Activated CD8-positive, alpha-beta T cell treated with anti-CD3 and anti-CD28 coated beads, Interleukin-2, amount 10 ng/mL, durations not matched to agents 7 days and 5 days (primary cell): ENCODE measurements around the gene B4GALT2. TPM values are rescaled to one million over a fixed set of nuclear protein-coding genes. Genes with fewer than 3 reads are reported as not detected.
A peak's percentile ranks its signal among the peaks of the same experiment; 100 is the strongest.

Experiments
- ATAC-seq: fragments of 150-1000 bp; cut with Tn5 transposase; one replicate; pipeline ENCODE4 v1.10.0; 2021; ENCODE audit warnings: moderate library complexity
- CTCF ChIA-PET: fragments of 350-600 bp; sonication (Branson Sonifier 250); formaldehyde crosslinking; loops from one replicate; lab custom pipeline; 2021; ENCODE audit warnings: antibody characterized with exemption; lab: Charles Lee
- POLR2A ChIA-PET: fragments of 350-600 bp; sonication (Branson Sonifier 250); formaldehyde crosslinking; loops from one replicate; lab custom pipeline; 2021; ENCODE audit warnings: antibody characterized with exemption; lab: Charles Lee
- DNase-seq: peaks from one replicate; pipeline ENCODE4 v3.0.0-alpha.2; 2020
- H3K27ac Mint-ChIP-seq: one replicate; pipeline ENCODE4 v1.8.0; 2021; ENCODE audit warnings: mild to moderate bottlenecking, mixed read lengths
- H3K27me3 Mint-ChIP-seq: one replicate; pipeline ENCODE4 v1.8.0; 2021; ENCODE audit warnings: low read depth, mixed read lengths
- H3K36me3 Mint-ChIP-seq: one replicate; pipeline ENCODE4 v1.8.0; 2021; ENCODE audit warnings: low read depth, mixed read lengths
- H3K4me1 Mint-ChIP-seq: one replicate; pipeline ENCODE4 v1.8.0; 2021; ENCODE audit warnings: low read depth, mixed read lengths
- H3K4me3 Mint-ChIP-seq: one replicate; pipeline ENCODE4 v1.8.0; 2021; ENCODE audit warnings: mild to moderate bottlenecking, mixed read lengths
- H3K9me3 Mint-ChIP-seq: one replicate; pipeline ENCODE4 v1.8.0; 2022; ENCODE audit warnings: mixed read lengths; ENCODE audit not compliant: insufficient read depth
- total RNA-seq, 2 experiments: library from RNA; stranded (reverse); gene quantifications; one replicate each; pipeline ENCODE4 v1.2.3, GENCODE V29; 2021

Gene B4GALT2
- total RNA-seq, 2 experiments from 2014 or later: 20.1 to 20.2 TPM

- H3K27me3 Mint-ChIP-seq: peaks cover 20% of the 10 kb centered on the region
- H3K27ac Mint-ChIP-seq: no peak overlapping the region
- DNase-seq: no peak
- peak; percentile 8 for ATAC-seq
- H3K9me3 Mint-ChIP-seq: no peaks in the 10 kb centered on the region
- CTCF ChIA-PET: interaction anchor here (0.9 to 11.3 kb wide), 39 partner anchors 11 to 849 kb away, joined by 3 to 506 read pairs (median 6); partner anchors contain the start of genes ATP6V0B, DPH2, IPO13 and KDM4A
- peaks cover 4% of the 10 kb centered on the region for H3K36me3 Mint-ChIP-seq
- POLR2A ChIA-PET: interaction anchor here (1.2 kb wide), 1 partner anchor 11 kb away, joined by 5 read pairs; the partner anchor contains the start of gene IPO13
- no peak overlapping the region for H3K4me3 Mint-ChIP-seq
- peaks cover 23% of the 10 kb centered on the region for H3K4me1 Mint-ChIP-seq
Observed at GRCh38 chr1:43935711-43936427, 43.1 kb upstream of the B4GALT2 start.

GRCh38 chr1:43936431-43937151, 42.4 kb upstream of the B4GALT2 start:
- H3K36me3 Mint-ChIP-seq: peaks cover 4% of the 10 kb centered on the region
- H3K27ac Mint-ChIP-seq: no peak overlapping the region
- CTCF ChIA-PET: interaction anchor here (1.1 to 11.3 kb wide), 4 partner anchors 10 to 171 kb away, joined by 3 to 506 read pairs (median 98); partner anchors contain the start of gene IPO13
- peaks cover 20% of the 10 kb centered on the region for H3K27me3 Mint-ChIP-seq
- peak overlapping the region; percentile 46 for H3K4me3 Mint-ChIP-seq
- ATAC-seq: peak; percentile 47
- no peaks in the 10 kb centered on the region for H3K9me3 Mint-ChIP-seq
- H3K4me1 Mint-ChIP-seq: peaks cover 23% of the 10 kb centered on the region
- peak; percentile 36 for DNase-seq
- POLR2A ChIA-PET: no interaction called here

- no peak overlapping the region for H3K27ac Mint-ChIP-seq
- ChIA-PET CTCF (interaction anchor here (6.5 to 11.3 kb wide), 2 partner anchors 10 to 172 kb away, joined by 148 to 506 read pairs; partner anchors contain the start of gene IPO13), POLR2A (no interaction called here)
- DNase-seq (no peak), ATAC-seq (no peak)
- peaks cover 4% of the 10 kb centered on the region for H3K36me3 Mint-ChIP-seq
- H3K4me1 Mint-ChIP-seq: peaks cover 23% of the 10 kb centered on the region
- peaks cover 20% of the 10 kb centered on the region for H3K27me3 Mint-ChIP-seq
- no peak overlapping the region for H3K4me3 Mint-ChIP-seq
- H3K9me3 Mint-ChIP-seq: no peaks in the 10 kb centered on the region
Observed at GRCh38 chr1:43937179-43937865, 41.7 kb upstream of the B4GALT2 start.

GRCh38 chr1:43938383-43938782, 40.6 kb upstream of the B4GALT2 start:
- POLR2A ChIA-PET: no interaction called here
- peaks cover 10% of the 10 kb centered on the region for H3K27me3 Mint-ChIP-seq
- H3K36me3 Mint-ChIP-seq: peaks cover 2% of the 10 kb centered on the region
- DNase-seq (no peak), ATAC-seq (no peak)
- no peaks in the 10 kb centered on the region for H3K9me3 Mint-ChIP-seq
- H3K4me3 Mint-ChIP-seq: no peak overlapping the region
- CTCF ChIA-PET: interaction anchor here (0.5 to 11.3 kb wide), 3 partner anchors 9 to 173 kb away, joined by 3 to 506 read pairs (median 148); partner anchors contain the start of gene IPO13
- H3K4me1 Mint-ChIP-seq: peaks cover 17% of the 10 kb centered on the region
- H3K27ac Mint-ChIP-seq: no peak overlapping the region

GRCh38 chr1:43938892-43939587, 40.0 kb upstream of the B4GALT2 start:
- no peaks in the 10 kb centered on the region for H3K9me3 Mint-ChIP-seq
- ChIA-PET POLR2A (interaction anchor here (0.6 kb wide), 1 partner anchor 364 kb away, joined by 3 read pairs; no protein-coding TSS in a partner anchor), CTCF (interaction anchor here (0.5 to 11.3 kb wide), 5 partner anchors 8 to 175 kb away, joined by 3 to 506 read pairs (median 6); partner anchors contain the start of gene IPO13)
- no peak for DNase-seq
- no peak for ATAC-seq
- peaks cover 13% of the 10 kb centered on the region for H3K4me1 Mint-ChIP-seq
- H3K4me3 Mint-ChIP-seq: no peak overlapping the region
- peaks cover 7% of the 10 kb centered on the region for H3K27me3 Mint-ChIP-seq
- H3K36me3 Mint-ChIP-seq: peaks cover 2% of the 10 kb centered on the region
- H3K27ac Mint-ChIP-seq: no peak overlapping the region

- no peak for ATAC-seq
- H3K4me3 Mint-ChIP-seq: no peak overlapping the region
Observed at GRCh38 chr1:43942411-43942810, 36.6 kb upstream of the B4GALT2 start.

GRCh38 chr1:43944860-43945259, 34.1 kb upstream of the B4GALT2 start:
- H3K4me1 Mint-ChIP-seq: peaks cover 34% of the 10 kb centered on the region
- no peaks in the 10 kb centered on the region for H3K9me3 Mint-ChIP-seq
- POLR2A ChIA-PET: no interaction called here
- H3K27ac Mint-ChIP-seq: peak overlapping the region; percentile 56
- no peaks in the 10 kb centered on the region for H3K36me3 Mint-ChIP-seq
- peak overlapping the region; percentile 39 for H3K4me3 Mint-ChIP-seq
- no peaks in the 10 kb centered on the region for H3K27me3 Mint-ChIP-seq
- DNase-seq (no peak), ATAC-seq (no peak)
- CTCF ChIA-PET: interaction anchor here (1.0 to 10.1 kb wide), 4 partner anchors 9 to 414 kb away, joined by 3 to 148 read pairs (median 30); partner anchors contain the start of genes ARTN and PTPRF

More at GRCh38 chr1:43942411-43942810, 36.6 kb upstream of the B4GALT2 start:
- Mint-ChIP-seq H3K4me1 (peaks cover 19% of the 10 kb centered on the region), H3K27ac (no peak overlapping the region), H3K36me3 (peaks cover 2% of the 10 kb centered on the region), H3K27me3 (no peaks in the 10 kb centered on the region), H3K9me3 (no peaks in the 10 kb centered on the region)
- no peak for DNase-seq
- CTCF ChIA-PET: interaction anchor here (1.9 to 10.1 kb wide), 3 partner anchors 7 to 178 kb away, joined by 5 to 148 read pairs (median 57); partner anchors contain the start of gene ARTN
- POLR2A ChIA-PET: no interaction called here

GRCh38 chr1:43945674-43946235, 33.3 kb upstream of the B4GALT2 start:
- ATAC-seq (no peak), DNase-seq (no peak)
- no peaks in the 10 kb centered on the region for H3K9me3 Mint-ChIP-seq
- CTCF ChIA-PET: interaction anchor here (0.6 to 10.1 kb wide), 24 partner anchors 10 to 492 kb away, joined by 3 to 148 read pairs (median 4); partner anchors contain the start of genes ARTN, ATP6V0B, DPH2 and HYI
- H3K27ac Mint-ChIP-seq: peak overlapping the region; percentile 94
- H3K4me3 Mint-ChIP-seq: peak overlapping the region; percentile 82
- POLR2A ChIA-PET: interaction anchor here (1.3 to 1.9 kb wide), 2 partner anchors 24 to 182 kb away, joined by 5 to 6 read pairs; partner anchors contain the start of gene DPH2
- H3K27me3 Mint-ChIP-seq: no peaks in the 10 kb centered on the region
- peaks cover 34% of the 10 kb centered on the region for H3K4me1 Mint-ChIP-seq
- peaks cover 6% of the 10 kb centered on the region for H3K36me3 Mint-ChIP-seq

- no peaks in the 10 kb centered on the region for H3K9me3 Mint-ChIP-seq
- H3K27ac Mint-ChIP-seq: peak within 1 kb of the TSS; percentile 94
- H3K27me3 Mint-ChIP-seq: no peaks in the 10 kb centered on the region
- peak within 1 kb of the TSS; percentile 82 for H3K4me3 Mint-ChIP-seq
- H3K4me1 Mint-ChIP-seq: peaks cover 34% of the 10 kb centered on the region
- POLR2A ChIA-PET: interaction anchor here (1.1 to 1.9 kb wide), 6 partner anchors 10 to 296 kb away, joined by 3 to 6 read pairs (median 5); partner anchors contain the start of genes ATP6V0B, DPH2 and KDM4A
- H3K36me3 Mint-ChIP-seq: peaks cover 6% of the 10 kb centered on the region
- CTCF ChIA-PET: interaction anchor here (0.6 to 10.1 kb wide), 27 partner anchors 9 to 492 kb away, joined by 3 to 148 read pairs (median 4); partner anchors contain the start of genes ARTN, ATP6V0B, DPH2 and HYI
- ATAC-seq: peak; percentile 97
- DNase-seq: peak; percentile 97
Observed at GRCh38 chr1:43946236-43947060, 32.6 kb upstream of the B4GALT2 start, which contains the start of gene IPO13. IPO13 (plus strand) TSS chr1:43946950; CDS start chr1:43947601, 651 bp downstream.
